Spleen (tissue), 3 donors: ENCODE results near the gene IGFL1.

ENCODE experiments used
- POLR2A ChIP-seq, 3 donors: fragments of 450-650 bp; IDR thresholded peaks; one replicate each; pipeline ENCODE4 v1.5.1; 2017; ENCODE audit warnings: antibody characterized with exemption in 3 of 3, mild to moderate bottlenecking in 1 of 3
- POLR2AphosphoS5 ChIP-seq, 3 donors: sonication (generic); formaldehyde crosslinking; IDR thresholded peaks; one replicate each; pipeline ENCODE4 v1.5.1; 2017; ENCODE audit warnings: antibody characterized with exemption in 3 of 3

GRCh38 chr19:46196410-46197124 is 33.0 kb upstream of the IGFL1 start:
- TF ChIP-seq POLR2AphosphoS5 (IDR thresholded peaks at IDR 0.05) (no peak), POLR2A (IDR thresholded peaks at IDR 0.05) (no peak)
